ENCODE measurements around the gene TNFRSF9.

TNFRSF9 gene

DNA sequence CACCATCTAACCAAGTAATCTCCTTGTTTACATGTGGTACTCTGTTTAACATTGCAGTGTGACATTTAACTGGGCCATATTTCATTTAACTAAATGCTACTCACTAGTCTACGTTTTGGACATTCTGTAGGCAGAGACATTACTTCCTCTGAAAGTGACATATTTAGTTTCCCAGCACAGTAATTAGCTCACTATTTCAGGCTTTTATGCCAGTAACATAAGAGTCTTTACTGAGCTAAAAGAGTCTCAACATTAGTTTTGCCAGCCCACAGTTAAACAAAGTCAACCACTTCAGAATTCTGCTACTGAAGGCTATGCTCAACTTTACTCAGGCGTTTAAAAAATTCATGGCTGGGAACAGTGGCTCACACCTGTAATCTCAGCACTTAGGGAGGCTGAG lies 2.6 kb upstream of the TNFRSF9 start:
- TF ChIP-seq, protein P1, sequence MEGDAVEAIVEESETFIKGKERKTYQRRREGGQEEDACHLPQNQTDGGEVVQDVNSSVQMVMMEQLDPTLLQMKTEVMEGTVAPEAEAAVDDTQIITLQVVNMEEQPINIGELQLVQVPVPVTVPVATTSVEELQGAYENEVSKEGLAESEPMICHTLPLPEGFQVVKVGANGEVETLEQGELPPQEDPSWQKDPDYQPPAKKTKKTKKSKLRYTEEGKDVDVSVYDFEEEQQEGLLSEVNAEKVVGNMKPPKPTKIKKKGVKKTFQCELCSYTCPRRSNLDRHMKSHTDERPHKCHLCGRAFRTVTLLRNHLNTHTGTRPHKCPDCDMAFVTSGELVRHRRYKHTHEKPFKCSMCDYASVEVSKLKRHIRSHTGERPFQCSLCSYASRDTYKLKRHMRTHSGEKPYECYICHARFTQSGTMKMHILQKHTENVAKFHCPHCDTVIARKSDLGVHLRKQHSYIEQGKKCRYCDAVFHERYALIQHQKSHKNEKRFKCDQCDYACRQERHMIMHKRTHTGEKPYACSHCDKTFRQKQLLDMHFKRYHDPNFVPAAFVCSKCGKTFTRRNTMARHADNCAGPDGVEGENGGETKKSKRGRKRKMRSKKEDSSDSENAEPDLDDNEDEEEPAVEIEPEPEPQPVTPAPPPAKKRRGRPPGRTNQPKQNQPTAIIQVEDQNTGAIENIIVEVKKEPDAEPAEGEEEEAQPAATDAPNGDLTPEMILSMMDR (IDR thresholded peaks at IDR 0.05; ENCODE audit: low read depth, low read length): no peak

DNA sequence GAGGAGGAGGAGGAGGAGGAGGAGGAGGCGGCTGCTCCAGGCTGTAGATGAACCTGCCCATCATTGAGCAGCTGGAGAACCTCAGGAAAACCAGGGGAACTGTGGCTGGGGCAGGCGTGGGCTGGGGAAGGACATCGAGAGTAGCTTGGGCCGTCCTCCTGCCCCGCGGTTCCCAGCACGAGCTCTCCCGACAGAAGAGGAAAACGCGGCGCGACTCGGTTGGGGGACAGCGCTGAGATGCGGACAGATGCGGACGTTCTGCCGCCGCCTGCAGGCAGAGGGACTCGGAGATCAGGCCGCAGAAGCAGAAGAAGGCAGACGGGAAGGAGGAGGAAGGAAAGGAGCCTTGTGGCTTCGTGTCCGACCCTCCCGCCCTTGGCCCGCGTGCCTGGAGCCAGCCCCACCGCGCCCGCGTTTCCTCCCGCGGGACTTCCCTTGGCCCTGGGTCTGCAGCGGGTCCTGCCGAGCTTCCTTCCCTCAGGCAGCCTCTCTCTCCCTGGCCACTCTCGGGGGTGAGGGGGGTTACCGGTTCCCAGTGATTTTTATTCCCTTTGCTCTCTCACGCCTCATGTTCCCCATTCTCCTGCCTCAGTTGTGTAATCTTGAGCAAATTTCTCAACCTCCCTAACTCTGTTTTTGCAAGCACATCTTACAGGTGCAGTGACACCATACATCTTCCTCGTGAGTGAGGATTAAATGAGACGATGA lies 1.7 kb upstream of the TNFRSF9 start:
- no peak overlapping the region for H3K4me3 ChIP-seq (ENCODE audit: low read depth, low read length)
- TF ChIP-seq, protein P1 (IDR thresholded peaks at IDR 0.05; ENCODE audit: low read depth, low read length): 0 out of 2 replicates have a peak, but pooled peaks have one; percentile 13

More for the DNA sequence above, 2.6 kb upstream of the TNFRSF9 start:
- H3K4me3 ChIP-seq (ENCODE audit: low read depth, low read length): no peak overlapping the region

DNA sequence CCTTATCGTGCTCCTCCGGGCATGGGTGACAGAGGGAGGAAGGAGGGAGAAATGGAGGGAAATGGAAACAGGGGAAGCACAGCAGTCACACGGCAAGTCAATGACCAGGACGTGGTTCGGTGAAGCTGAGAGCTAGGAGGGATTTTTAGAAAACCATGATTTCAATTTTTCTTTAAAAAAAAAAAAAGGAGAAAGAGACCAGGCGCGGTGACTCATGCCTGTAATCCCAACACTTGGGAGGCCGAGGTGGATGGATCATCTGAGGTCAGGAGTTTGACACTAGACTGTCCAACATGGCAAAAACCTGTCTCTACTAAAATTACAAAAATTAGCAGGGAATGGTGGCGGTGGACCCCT lies 776 bp upstream of the TNFRSF9 start:
- TF ChIP-seq, protein P1 (IDR thresholded peaks at IDR 0.05; ENCODE audit: low read depth, low read length): no peak
- no peak overlapping the region for H3K4me3 ChIP-seq (ENCODE audit: low read depth, low read length)

DNA sequence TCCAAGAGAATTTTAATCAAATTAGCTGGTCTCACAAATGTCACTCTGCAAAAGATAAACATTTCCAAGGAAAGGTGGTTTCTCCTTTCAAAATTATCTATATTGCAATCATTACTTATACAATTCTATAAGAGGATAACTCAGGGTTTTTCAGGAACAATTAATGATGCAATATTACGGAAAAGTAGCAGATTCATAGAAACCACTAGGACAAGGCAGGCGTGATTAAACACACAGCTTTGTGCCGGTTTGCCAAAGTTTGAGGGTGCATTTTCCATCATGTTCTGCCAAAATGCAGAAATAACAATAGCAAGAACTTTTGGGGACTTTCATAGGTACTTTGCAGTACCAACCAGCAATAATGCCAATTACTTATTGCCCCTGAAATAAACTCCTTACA lies 605 bp downstream of the TNFRSF9 start:
- H3K4me3 ChIP-seq (ENCODE audit: low read depth, low read length): no peak overlapping the region
- TF ChIP-seq, protein P1 (IDR thresholded peaks at IDR 0.05; ENCODE audit: low read depth, low read length): no peak

GRCh38 chr1:7938070-7938469 lies 2.6 kb downstream of the TNFRSF9 start:
- TF ChIP-seq, protein P1 (IDR thresholded peaks at IDR 0.05; ENCODE audit: low read depth, low read length): no peak

DNA sequence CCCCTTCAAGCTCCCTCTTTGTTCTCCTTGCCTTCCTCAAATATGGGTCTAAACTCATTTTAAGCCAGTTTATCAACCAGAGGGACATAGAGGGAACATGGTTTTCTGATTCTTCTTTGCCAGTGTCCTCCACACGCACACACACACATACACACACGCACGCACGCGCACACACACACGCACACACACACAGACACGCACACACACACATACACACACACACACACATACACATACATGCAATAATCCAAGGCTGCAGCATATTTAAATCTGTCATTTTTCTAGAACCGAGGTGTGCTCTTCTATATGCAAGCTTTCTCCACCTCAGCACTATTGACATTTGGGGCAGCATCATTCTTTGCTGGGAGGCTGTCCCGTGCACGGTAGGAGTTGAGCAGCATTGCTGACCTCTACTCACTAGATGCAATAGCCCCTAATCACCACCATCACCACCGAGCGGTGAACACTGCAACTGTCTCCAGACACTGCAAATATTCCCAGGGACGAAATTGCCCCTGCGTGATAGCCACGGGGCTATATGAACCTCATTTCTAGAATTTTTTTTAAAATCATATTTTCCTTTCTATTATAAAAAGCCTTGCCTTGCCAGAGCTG lies 8.0 kb downstream of the TNFRSF9 start:
- TF ChIP-seq, protein P1 (IDR thresholded peaks at IDR 0.05; ENCODE audit: low read depth, low read length): no peak
- H3K4me3 ChIP-seq (ENCODE audit: low read depth, low read length): no peak overlapping the region

More at GRCh38 chr1:7938070-7938469, 2.6 kb downstream of the TNFRSF9 start:
- H3K4me3 ChIP-seq (ENCODE audit: low read depth, low read length): no peak overlapping the region

DNA sequence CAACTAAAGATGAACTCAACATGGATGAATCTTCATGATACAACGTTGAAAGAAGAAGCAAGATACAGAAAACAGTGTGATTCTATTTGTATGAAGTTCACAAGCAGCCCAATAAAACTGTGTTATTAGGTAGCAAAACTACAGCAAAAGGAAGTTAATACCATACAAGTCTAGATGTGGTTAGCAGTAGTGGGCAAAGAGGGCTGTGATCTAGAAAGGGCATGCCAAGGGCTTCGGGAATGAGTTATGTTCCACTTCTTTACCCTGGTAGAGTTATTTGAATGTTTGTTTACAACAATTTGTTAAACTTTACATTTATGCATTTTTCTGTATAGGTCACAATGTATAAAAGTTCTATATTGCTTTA lies 9.2 kb downstream of the TNFRSF9 start:
- H3K4me3 ChIP-seq (ENCODE audit: low read depth, low read length): no peak overlapping the region
- TF ChIP-seq, protein P1 (IDR thresholded peaks at IDR 0.05; ENCODE audit: low read depth, low read length): no peak

Measured in WI38 (cell line).